Ovary (tissue), 3 donors: ENCODE data around the gene CREB3L4.

Experiments used
- EP300 ChIP-seq: sonication (generic); formaldehyde crosslinking; IDR thresholded peaks from one replicate; pipeline ENCODE4 v1.6.1; 2017; ENCODE audit warnings: antibody characterized with exemption
- TF ChIP-seq, protein P1 (sequence below), 3 donors: fragments of 450-650 bp in 2 of 3; fragments of 200-600 bp in 1 of 3; IDR thresholded peaks; one replicate each; pipeline versions ENCODE4 v1.5.1 to v1.8.0; 2016 to 2022; ENCODE audit warnings: antibody characterized with exemption in 3 of 3, mild to moderate bottlenecking in 1 of 3
- donor health status: DM: no; HTN: no; CAD: no.

DNA sequence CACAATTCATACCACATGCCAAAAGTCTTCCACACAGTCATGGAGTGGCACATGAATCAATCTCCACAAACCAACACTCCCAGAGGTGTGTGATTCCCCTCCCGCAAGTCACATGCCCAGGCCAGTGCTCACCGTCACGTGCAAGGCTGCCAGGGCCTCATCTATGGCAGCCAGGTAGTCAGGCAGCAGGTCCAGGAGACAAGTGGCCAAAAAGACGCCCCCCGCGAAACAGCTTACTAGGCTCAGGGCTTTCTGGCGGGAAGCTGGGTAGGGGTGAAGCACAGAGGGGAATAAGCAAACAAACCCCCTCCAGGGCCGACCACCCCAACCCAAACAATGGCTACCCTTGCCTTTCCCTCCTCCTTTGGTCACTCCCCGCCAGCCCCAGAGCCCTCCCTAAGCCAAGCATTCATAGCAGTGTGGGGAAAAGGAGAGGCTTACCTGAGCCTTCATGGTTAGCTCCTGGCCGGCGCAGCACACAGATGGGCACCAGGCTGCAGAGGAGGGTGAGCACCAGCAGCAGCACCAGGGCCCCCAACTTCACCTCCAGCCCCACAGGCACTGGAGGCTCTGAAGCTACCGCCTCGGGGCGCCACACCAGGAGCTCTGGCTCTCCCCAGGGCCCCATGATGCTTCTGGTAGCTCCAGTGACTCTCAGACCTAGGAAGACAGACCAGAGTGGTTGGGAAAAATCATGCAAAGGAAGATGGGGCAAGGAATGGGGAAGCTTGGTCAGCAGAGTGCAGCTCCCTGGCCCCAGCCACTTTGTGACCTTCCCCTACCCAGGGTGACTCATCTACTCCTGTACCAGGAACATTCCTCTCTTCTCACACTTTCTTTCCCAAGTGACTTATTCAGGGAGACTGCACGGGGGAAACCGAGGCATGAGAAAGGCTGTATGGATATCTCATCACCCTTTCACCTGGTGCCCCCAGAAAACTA is 5.3 kb upstream of the CREB3L4 start:
- TF ChIP-seq EP300, result no peak
- TF ChIP-seq, protein P1, sequence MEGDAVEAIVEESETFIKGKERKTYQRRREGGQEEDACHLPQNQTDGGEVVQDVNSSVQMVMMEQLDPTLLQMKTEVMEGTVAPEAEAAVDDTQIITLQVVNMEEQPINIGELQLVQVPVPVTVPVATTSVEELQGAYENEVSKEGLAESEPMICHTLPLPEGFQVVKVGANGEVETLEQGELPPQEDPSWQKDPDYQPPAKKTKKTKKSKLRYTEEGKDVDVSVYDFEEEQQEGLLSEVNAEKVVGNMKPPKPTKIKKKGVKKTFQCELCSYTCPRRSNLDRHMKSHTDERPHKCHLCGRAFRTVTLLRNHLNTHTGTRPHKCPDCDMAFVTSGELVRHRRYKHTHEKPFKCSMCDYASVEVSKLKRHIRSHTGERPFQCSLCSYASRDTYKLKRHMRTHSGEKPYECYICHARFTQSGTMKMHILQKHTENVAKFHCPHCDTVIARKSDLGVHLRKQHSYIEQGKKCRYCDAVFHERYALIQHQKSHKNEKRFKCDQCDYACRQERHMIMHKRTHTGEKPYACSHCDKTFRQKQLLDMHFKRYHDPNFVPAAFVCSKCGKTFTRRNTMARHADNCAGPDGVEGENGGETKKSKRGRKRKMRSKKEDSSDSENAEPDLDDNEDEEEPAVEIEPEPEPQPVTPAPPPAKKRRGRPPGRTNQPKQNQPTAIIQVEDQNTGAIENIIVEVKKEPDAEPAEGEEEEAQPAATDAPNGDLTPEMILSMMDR (IDR thresholded peaks at IDR 0.05), result no peak
